Nephron progenitor cell (in vitro differentiated cells): ENCODE data around the gene VPS26A.
A peak's percentile ranks its signal among the peaks of the same experiment; 100 is the strongest.

Source experiments
- DNase-seq: peaks from one replicate; pipeline ENCODE4 v3.0.0; 2021
- H3K27ac Mint-ChIP-seq: 2 replicates; pipeline ENCODE4 v1.8.0; 2021; ENCODE audit warnings: mild to moderate bottlenecking, moderate library complexity, mixed read lengths
- H3K27me3 Mint-ChIP-seq: 2 replicates; pipeline ENCODE4 v1.8.0; 2021; ENCODE audit warnings: mild to moderate bottlenecking, low read depth, mixed read lengths; ENCODE audit not compliant: poor library complexity
- H3K36me3 Mint-ChIP-seq: 2 replicates; pipeline ENCODE4 v1.8.0; 2021; ENCODE audit warnings: low read depth, mixed read lengths
- H3K4me1 Mint-ChIP-seq: 2 replicates; pipeline ENCODE4 v1.8.0; 2021; ENCODE audit warnings: mixed read lengths
- H3K4me3 Mint-ChIP-seq: 2 replicates; pipeline ENCODE4 v1.8.0; 2021; ENCODE audit warnings: mild to moderate bottlenecking, moderate library complexity, mixed read lengths
- H3K9me3 Mint-ChIP-seq: 2 replicates; pipeline ENCODE4 v1.8.0; 2021; ENCODE audit warnings: mild to moderate bottlenecking, moderate library complexity, mixed read lengths
- TF ChIP-seq, protein P1 (sequence below): fragments of 200-600 bp; sonication (generic); IDR thresholded peaks from 2 replicates; pipeline ENCODE4 v1.5.0; 2021; ENCODE audit warnings: antibody characterized with exemption

The VPS26A gene

GRCh38 chr10:69091143-69091651 is 32.8 kb upstream of the VPS26A start:
- Mint-ChIP-seq H3K36me3 (no peaks in the 10 kb centered on the region), H3K27me3 (peaks cover 9% of the 10 kb centered on the region), H3K27ac (no peak overlapping the region), H3K9me3 (no peaks in the 10 kb centered on the region), H3K4me1 (peaks cover 2% of the 10 kb centered on the region), H3K4me3 (no peak overlapping the region)
- no peak for DNase-seq
- TF ChIP-seq, protein P1, sequence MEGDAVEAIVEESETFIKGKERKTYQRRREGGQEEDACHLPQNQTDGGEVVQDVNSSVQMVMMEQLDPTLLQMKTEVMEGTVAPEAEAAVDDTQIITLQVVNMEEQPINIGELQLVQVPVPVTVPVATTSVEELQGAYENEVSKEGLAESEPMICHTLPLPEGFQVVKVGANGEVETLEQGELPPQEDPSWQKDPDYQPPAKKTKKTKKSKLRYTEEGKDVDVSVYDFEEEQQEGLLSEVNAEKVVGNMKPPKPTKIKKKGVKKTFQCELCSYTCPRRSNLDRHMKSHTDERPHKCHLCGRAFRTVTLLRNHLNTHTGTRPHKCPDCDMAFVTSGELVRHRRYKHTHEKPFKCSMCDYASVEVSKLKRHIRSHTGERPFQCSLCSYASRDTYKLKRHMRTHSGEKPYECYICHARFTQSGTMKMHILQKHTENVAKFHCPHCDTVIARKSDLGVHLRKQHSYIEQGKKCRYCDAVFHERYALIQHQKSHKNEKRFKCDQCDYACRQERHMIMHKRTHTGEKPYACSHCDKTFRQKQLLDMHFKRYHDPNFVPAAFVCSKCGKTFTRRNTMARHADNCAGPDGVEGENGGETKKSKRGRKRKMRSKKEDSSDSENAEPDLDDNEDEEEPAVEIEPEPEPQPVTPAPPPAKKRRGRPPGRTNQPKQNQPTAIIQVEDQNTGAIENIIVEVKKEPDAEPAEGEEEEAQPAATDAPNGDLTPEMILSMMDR = no peak

GRCh38 chr10:69092959-69093850 is 30.8 kb upstream of the VPS26A start:
- Mint-ChIP-seq H3K4me3 (no peak overlapping the region), H3K27ac (no peak overlapping the region), H3K4me1 (no peaks in the 10 kb centered on the region), H3K36me3 (no peaks in the 10 kb centered on the region), H3K27me3 (peaks cover 12% of the 10 kb centered on the region), H3K9me3 (no peaks in the 10 kb centered on the region)
- TF ChIP-seq, protein P1 = peak; percentile 86
- peak; percentile 71 for DNase-seq

GRCh38 chr10:69093933-69094332 is 30.0 kb upstream of the VPS26A start:
- Mint-ChIP-seq H3K27me3 (peaks cover 12% of the 10 kb centered on the region), H3K36me3 (no peaks in the 10 kb centered on the region), H3K4me1 (no peaks in the 10 kb centered on the region), H3K27ac (no peak overlapping the region), H3K4me3 (no peak overlapping the region), H3K9me3 (no peaks in the 10 kb centered on the region)
- DNase-seq = no peak
- TF ChIP-seq, protein P1 = no peak

DNA sequence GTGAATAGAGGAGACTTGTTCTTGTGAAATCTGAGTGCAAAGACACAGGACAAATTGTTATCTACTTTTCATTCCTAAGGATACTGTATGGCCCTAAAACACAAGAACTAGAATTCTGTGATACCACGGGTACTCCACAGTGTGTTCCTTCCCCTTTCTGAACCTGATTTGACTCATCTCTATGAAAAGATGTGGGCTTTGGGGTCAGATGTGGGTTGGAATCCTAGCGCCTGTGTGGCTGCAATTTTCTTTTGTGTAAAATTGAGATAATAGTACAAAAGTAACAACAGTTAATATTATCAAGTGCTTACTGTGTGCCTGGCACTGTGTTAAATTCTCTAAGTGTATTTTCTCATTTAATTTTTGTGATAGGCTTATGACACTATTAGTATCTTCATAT is 27.9 kb upstream of the VPS26A start:
- Mint-ChIP-seq H3K9me3 (no peaks in the 10 kb centered on the region), H3K27me3 (peaks cover 7% of the 10 kb centered on the region), H3K4me3 (no peak overlapping the region), H3K36me3 (no peaks in the 10 kb centered on the region), H3K27ac (no peak overlapping the region), H3K4me1 (peaks cover 12% of the 10 kb centered on the region)
- DNase-seq = no peak
- TF ChIP-seq, protein P1 = no peak

DNA sequence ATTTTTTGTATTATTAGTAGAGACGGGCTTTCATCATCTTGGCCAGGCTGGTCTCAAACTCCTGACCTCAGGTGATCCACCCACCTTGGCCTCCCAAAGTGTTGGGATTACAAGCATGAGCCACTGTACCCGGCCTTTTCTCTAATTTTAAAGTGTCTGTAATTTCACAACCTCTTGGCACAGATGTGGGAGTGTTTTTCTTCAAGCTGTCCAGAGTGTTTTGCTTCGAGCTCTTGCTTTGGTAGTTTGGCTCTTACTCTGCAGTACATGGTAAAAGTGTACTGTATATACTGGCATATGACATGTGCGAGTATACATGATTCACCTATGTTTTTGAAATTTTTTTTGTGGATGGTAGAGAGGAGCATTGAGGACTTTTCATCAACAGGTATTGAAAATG is 26.2 kb upstream of the VPS26A start:
- Mint-ChIP-seq H3K27ac (no peak overlapping the region), H3K9me3 (no peaks in the 10 kb centered on the region), H3K36me3 (no peaks in the 10 kb centered on the region), H3K4me1 (peaks cover 24% of the 10 kb centered on the region), H3K4me3 (no peak overlapping the region), H3K27me3 (peaks cover 7% of the 10 kb centered on the region)
- DNase-seq = no peak
- TF ChIP-seq, protein P1 = no peak
